ENCODE measurements around the gene TMEM39A. TPM values are rescaled to one million over a fixed set of nuclear protein-coding genes. Genes with fewer than 3 reads are reported as not detected.

TMEM39A gene
- total RNA-seq, 1 experiment from 2014 or later: 40.2 TPM

DNA sequence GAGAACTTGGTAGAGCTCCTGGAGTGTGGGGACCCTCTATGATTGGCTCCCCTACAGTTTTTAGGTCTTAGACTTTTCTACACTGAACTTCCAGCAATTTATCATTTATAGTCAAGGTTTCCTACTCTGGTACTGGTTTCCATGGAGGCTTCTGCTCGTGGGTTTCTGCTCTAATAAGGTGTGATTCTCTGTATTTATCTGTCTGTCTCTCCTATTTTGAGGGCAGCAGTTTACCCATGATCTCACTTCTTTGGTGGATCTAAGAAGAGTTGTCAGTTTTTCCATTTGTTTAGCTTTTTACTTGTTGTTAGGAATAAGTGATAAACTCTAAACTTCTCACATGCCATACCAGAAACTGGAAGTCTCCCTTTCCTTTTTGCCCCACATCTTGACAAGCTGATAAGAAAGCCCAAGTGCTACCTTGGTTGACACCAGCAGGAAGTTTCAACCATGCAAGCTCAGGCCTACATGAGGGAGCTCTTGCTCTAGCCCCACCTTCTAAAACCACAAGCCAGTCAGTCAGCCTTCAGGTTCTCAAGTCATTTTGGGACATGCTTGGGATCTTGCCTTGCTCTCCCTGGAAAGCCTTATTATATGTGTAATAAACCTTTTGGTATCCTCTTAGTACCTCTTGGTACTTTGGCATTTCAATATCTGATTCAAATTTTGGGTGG, 44.9 kb upstream of the TMEM39A start (continued):
- TF ChIP-seq SIN3A (IDR thresholded peaks at IDR 0.05; ENCODE audit: low read depth): no peak
- TF ChIP-seq, protein P1, sequence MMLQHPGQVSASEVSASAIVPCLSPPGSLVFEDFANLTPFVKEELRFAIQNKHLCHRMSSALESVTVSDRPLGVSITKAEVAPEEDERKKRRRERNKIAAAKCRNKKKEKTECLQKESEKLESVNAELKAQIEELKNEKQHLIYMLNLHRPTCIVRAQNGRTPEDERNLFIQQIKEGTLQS (IDR thresholded peaks at IDR 0.05): no peak
- no peak for TF ChIP-seq FOSL1 (IDR thresholded peaks at IDR 0.05; ENCODE audit: low read depth)
- no peak for TF ChIP-seq CEBPB (IDR thresholded peaks at IDR 0.05; ENCODE audit: low read depth)

DNA sequence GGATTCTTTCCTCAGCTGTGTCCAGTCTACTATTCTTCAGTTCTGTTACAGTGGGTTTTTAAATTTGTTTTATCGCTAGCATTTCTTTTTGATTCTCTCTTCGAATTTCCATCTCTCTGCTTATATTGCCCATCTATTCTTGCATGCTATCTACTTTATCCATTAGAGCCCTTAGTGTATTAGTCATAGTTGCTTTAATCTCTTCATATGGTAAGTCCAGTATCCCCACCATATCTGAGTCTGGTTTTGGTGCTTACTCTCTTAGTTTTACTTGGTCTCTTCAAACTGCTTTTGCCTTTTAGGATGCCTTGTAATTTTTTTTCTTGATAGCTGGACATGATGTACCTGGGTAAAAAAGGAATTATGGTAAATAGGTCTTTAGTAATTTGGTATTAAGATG, 44.0 kb upstream of the TMEM39A start:
- no peak overlapping the region for H3K9ac ChIP-seq (ENCODE audit: low read length)
- POLR2A ChIA-PET: no interaction called here
- BruUV-seq (replicated peaks): no TSS peak
- no peaks in the 10 kb centered on the region for H3K9me3 ChIP-seq (ENCODE audit: control insufficient read depth in 1 of 2, insufficient read depth in 1 of 2, low read depth in 1 of 2, low read length in 2 of 2)
- DNase-seq (ENCODE audit: low read depth, low spot score): no peak
- RAD21 ChIA-PET (ENCODE audit: low non-redundant PET in 1 of 2, low total read pairs in 2 of 2, uncharacterized antibody in 2 of 2, unreplicated experiment in 2 of 2): no interaction called here
- peaks cover 20% of the 10 kb centered on the region for H3K79me2 ChIP-seq (ENCODE audit: insufficient read depth, low read length)
- H3K9me2 ChIP-seq (ENCODE audit: insufficient read depth): no peaks in the 10 kb centered on the region
- no peak overlapping the region for H3K4me3 ChIP-seq (replicated peaks in 1 of 2; ENCODE audit: low read depth in 1 of 2, low read length in 2 of 2)
- intact Hi-C loops (cut with micrococcal nuclease): no loop called here
- H3K27me3 ChIP-seq (ENCODE audit: insufficient read depth, low read length): no peaks in the 10 kb centered on the region
- H3K4me1 ChIP-seq (ENCODE audit: control insufficient read depth in 1 of 2, insufficient read depth in 2 of 2, low read length in 2 of 2): no peaks in the 10 kb centered on the region
- no peak overlapping the region for H3K4me2 ChIP-seq (ENCODE audit: low read length)
- H3K36me3 ChIP-seq (ENCODE audit: control insufficient read depth in 1 of 2, insufficient read depth in 2 of 2, low read length in 2 of 2): peaks cover 14 to 17% of the 10 kb centered on the region in 2 experiments; a peak in 1 of 4 replicates
- TF ChIP-seq YY1 (IDR thresholded peaks at IDR 0.05; ENCODE audit: extremely low read depth, insufficient replicate concordance, low read depth, low read length): no peak
- no peak for TF ChIP-seq EGR1 (IDR thresholded peaks at IDR 0.05; ENCODE audit: low read depth)
- TF ChIP-seq EZH2 (IDR thresholded peaks at IDR 0.05): no peak
- no peaks in the 10 kb centered on the region for H4K20me1 ChIP-seq (ENCODE audit: insufficient read depth)
- CTCF ChIA-PET: no interaction called here
- no peak overlapping the region for H2AFZ ChIP-seq (ENCODE audit: low read depth, low read length, poor library complexity, severe bottlenecking)
- no peak for ATAC-seq
- no peak overlapping the region for H3K27ac ChIP-seq (ENCODE audit: low read depth, low read length)

DNA sequence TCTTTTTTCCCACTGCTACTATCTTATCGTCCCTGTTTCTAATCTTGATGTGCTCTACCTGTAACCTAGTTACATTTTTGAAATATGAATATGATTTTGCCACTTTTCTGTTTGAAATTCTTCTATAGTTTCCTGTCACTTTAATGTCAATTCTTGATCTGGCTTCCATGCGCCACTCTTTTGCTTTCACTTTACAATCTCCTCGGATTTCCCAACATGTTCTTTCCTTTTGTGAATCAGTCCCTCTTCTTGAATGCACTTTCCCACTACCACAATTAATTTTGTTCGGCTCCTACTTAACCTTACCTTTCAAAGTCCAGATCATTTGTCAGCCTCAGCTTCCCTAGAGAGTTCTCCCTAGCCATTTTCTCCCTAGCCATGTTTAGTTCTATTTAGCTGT, 43.2 kb upstream of the TMEM39A start:
- no peak for TF ChIP-seq SRF (IDR thresholded peaks at IDR 0.05; ENCODE audit: low read depth)
- no peak for TF ChIP-seq EZH2phosphoT487 (IDR thresholded peaks at IDR 0.05; ENCODE audit: borderline replicate concordance)
- no peak for TF ChIP-seq FOSL1 (IDR thresholded peaks at IDR 0.05; ENCODE audit: low read depth)
- no peak for TF ChIP-seq JUND (IDR thresholded peaks at IDR 0.05)
- TF ChIP-seq, protein P1 (IDR thresholded peaks at IDR 0.05): no peak
- TF ChIP-seq ELF1 (IDR thresholded peaks at IDR 0.05; ENCODE audit: borderline replicate concordance, low read depth): no peak
- TF ChIP-seq ZFX (IDR thresholded peaks at IDR 0.05): no peak
- ATAC-seq: no peak
- Histone ChIP-seq H3K27ac (ENCODE audit: low read depth, low read length) (no peak overlapping the region), H3K4me3 (replicated peaks in 1 of 2; ENCODE audit: low read depth in 1 of 2, low read length in 2 of 2) (no peak overlapping the region), H2AFZ (ENCODE audit: low read depth, low read length, poor library complexity, severe bottlenecking) (no peak overlapping the region), H3K36me3 (ENCODE audit: control insufficient read depth in 1 of 2, insufficient read depth in 2 of 2, low read length in 2 of 2) (peaks cover 14 to 17% of the 10 kb centered on the region in 2 experiments; a peak in 1 of 4 replicates), H3K4me1 (ENCODE audit: control insufficient read depth in 1 of 2, insufficient read depth in 2 of 2, low read length in 2 of 2) (no peaks in the 10 kb centered on the region), H3K79me2 (ENCODE audit: insufficient read depth, low read length) (peaks cover 23% of the 10 kb centered on the region), H3K4me2 (ENCODE audit: low read length) (no peak overlapping the region), H4K20me1 (ENCODE audit: insufficient read depth) (no peaks in the 10 kb centered on the region), H3K9me2 (ENCODE audit: insufficient read depth) (no peaks in the 10 kb centered on the region), H3K9me3 (ENCODE audit: control insufficient read depth in 1 of 2, insufficient read depth in 1 of 2, low read depth in 1 of 2, low read length in 2 of 2) (no peaks in the 10 kb centered on the region), H3K9ac (ENCODE audit: low read length) (no peak overlapping the region), H3K27me3 (ENCODE audit: insufficient read depth, low read length) (no peaks in the 10 kb centered on the region)
- POLR2A ChIA-PET: no interaction called here
- RAD21 ChIA-PET (ENCODE audit: low non-redundant PET in 1 of 2, low total read pairs in 2 of 2, uncharacterized antibody in 2 of 2, unreplicated experiment in 2 of 2): no interaction called here
- intact Hi-C loops (cut with micrococcal nuclease): no loop called here
- DNase-seq (ENCODE audit: low read depth, low spot score): no peak
- BruUV-seq (replicated peaks): no TSS peak
- CTCF ChIA-PET: no interaction called here
